CD14-positive monocyte (primary cell): ENCODE measurements around the gene C12orf75. TPM values are rescaled to one million over a fixed set of nuclear protein-coding genes. Genes with fewer than 3 reads are reported as not detected.

Experiments
- DNase-seq, 3 donors: peaks; one replicate each; pipeline ENCODE4 v3.0.0-alpha.2; 2011 to 2022
- H2AFZ ChIP-seq: 2 replicates; pipeline ENCODE4 v1.6.0; 2012; ENCODE audit warnings: mild to moderate bottlenecking, low read depth, low read length, inconsistent platforms; ENCODE audit not compliant: insufficient read depth, poor library complexity, severe bottlenecking
- H3K27ac ChIP-seq, 2 donors: 1 replicate in 1 of 2; 2 replicates in 1 of 2; pipeline ENCODE4 v1.5.1; 2012 to 2013; ENCODE audit warnings: low read length in 2 of 2, control low read depth in 1 of 2, inconsistent platforms in 1 of 2, low read depth in 1 of 2, mild to moderate bottlenecking in 1 of 2
- H3K27me3 ChIP-seq, 2 donors: one replicate each; pipeline versions ENCODE4 v1.6.0 to v1.6.1; 2011 to 2013; ENCODE audit warnings: low read length in 2 of 2; ENCODE audit not compliant: control insufficient read depth in 2 of 2, insufficient read depth in 2 of 2
- H3K36me3 ChIP-seq, 2 donors: replicated peaks in 1 of 2; 1 replicate in 1 of 2; 2 replicates in 1 of 2; pipeline versions ENCODE4 v1.5.1 to v1.6.1; 2012 to 2013; ENCODE audit warnings: low read length in 2 of 2, control low read depth in 1 of 2, inconsistent platforms in 1 of 2, mild to moderate bottlenecking in 1 of 2; ENCODE audit not compliant: insufficient read depth in 2 of 2, control insufficient read depth in 1 of 2
- H3K4me1 ChIP-seq, 2 donors: 1 replicate in 1 of 2; 2 replicates in 1 of 2; pipeline versions ENCODE4 v1.5.1 to v1.6.1; 2012 to 2013; ENCODE audit warnings: low read length in 2 of 2, control low read depth in 1 of 2, inconsistent platforms in 1 of 2, mild to moderate bottlenecking in 1 of 2, moderate library complexity in 1 of 2; ENCODE audit not compliant: insufficient read depth in 2 of 2, control insufficient read depth in 1 of 2
- H3K4me2 ChIP-seq: replicated peaks from 2 replicates; pipeline ENCODE3; 2012; ENCODE audit warnings: low read length, moderate library complexity, mild to moderate bottlenecking; ENCODE audit not compliant: poor library complexity, severe bottlenecking; ENCODE audit errors: extremely low read depth
- H3K4me3 ChIP-seq, 3 experiments: fragments of 200-600 bp in 1 of 3; sonication (generic) in 1 of 3; replicated peaks in 1 of 3; 1 replicate in 2 of 3; 2 replicates in 1 of 3; pipeline ENCODE4 v1.5.1; 2011 to 2013; ENCODE audit warnings: low read length in 3 of 3, mild to moderate bottlenecking in 3 of 3, control low read depth in 2 of 3, low read depth in 2 of 3, inconsistent platforms in 1 of 3, moderate library complexity in 1 of 3
- H3K79me2 ChIP-seq: 2 replicates; pipeline ENCODE4 v1.6.0; 2012; ENCODE audit warnings: mild to moderate bottlenecking, control low read depth, inconsistent platforms, low read length, moderate library complexity; ENCODE audit not compliant: insufficient read depth
- H3K9ac ChIP-seq: 2 replicates; pipeline ENCODE4 v1.6.0; 2017; ENCODE audit warnings: low read length, mild to moderate bottlenecking; ENCODE audit not compliant: insufficient read depth, poor library complexity, severe bottlenecking
- H3K9me3 ChIP-seq, 2 donors: replicated peaks in 1 of 2; 1 replicate in 1 of 2; 2 replicates in 1 of 2; pipeline versions ENCODE4 v1.5.1 to v1.6.1; 2012 to 2013; ENCODE audit warnings: low read length in 2 of 2, control low read depth in 1 of 2; ENCODE audit not compliant: control insufficient read depth in 1 of 2, insufficient read depth in 1 of 2
- H4K20me1 ChIP-seq: 2 replicates; pipeline ENCODE4 v1.6.0; 2012; ENCODE audit warnings: mild to moderate bottlenecking, low read length, control low read depth, moderate library complexity; ENCODE audit not compliant: insufficient read depth
- H3K27ac Mint-ChIP-seq, 7 donors: one replicate each; pipeline ENCODE4 v1.8.0; 2020; ENCODE audit warnings: mild to moderate bottlenecking in 7 of 7, mixed read lengths in 7 of 7, moderate library complexity in 6 of 7, inconsistent platforms in 2 of 7
- H3K27me3 Mint-ChIP-seq, 3 donors: one replicate each; pipeline ENCODE4 v1.8.0; 2021 to 2022; ENCODE audit warnings: low read depth in 3 of 3, mild to moderate bottlenecking in 3 of 3, mixed read lengths in 3 of 3, moderate library complexity in 3 of 3, inconsistent platforms in 1 of 3
- H3K36me3 Mint-ChIP-seq, 2 donors: one replicate each; pipeline ENCODE4 v1.8.0; 2020; ENCODE audit warnings: mixed read lengths in 2 of 2, inconsistent platforms in 1 of 2, mild to moderate bottlenecking in 1 of 2
- H3K4me1 Mint-ChIP-seq: one replicate; pipeline ENCODE4 v1.8.0; 2020; ENCODE audit warnings: mild to moderate bottlenecking, mixed read lengths
- H3K4me3 Mint-ChIP-seq, 2 donors: one replicate each; pipeline ENCODE4 v1.8.0; 2020; ENCODE audit warnings: mild to moderate bottlenecking in 2 of 2, mixed read lengths in 2 of 2, moderate library complexity in 1 of 2
- H3K9me3 Mint-ChIP-seq, 7 donors: one replicate each; pipeline ENCODE4 v1.8.0; 2020 to 2022; ENCODE audit warnings: mixed read lengths in 7 of 7, mild to moderate bottlenecking in 6 of 7, moderate library complexity in 6 of 7, inconsistent platforms in 2 of 7
- CTCF ChIP-seq: fragments of 200-600 bp; IDR thresholded peaks from one replicate; pipeline ENCODE4 v1.8.0; 2022; ENCODE audit warnings: antibody characterized with exemption, mild to moderate bottlenecking
- WGBS: methylation state at CpG from one replicate; pipeline ENCODE4 v1.1.5; 2013; ENCODE audit warnings: missing lambda C conversion rate; ENCODE audit not compliant: insufficient coverage; 5-methylcytosine and 5-hydroxymethylcytosine counted together
- intact Hi-C, 2 donors: fragments of 100-400 bp; cut with micrococcal nuclease; formaldehyde crosslinking; loops; one replicate each; pipeline versions ENCODE4 v1.15.0 to v1.15.1; 2023
- polyA plus RNA-seq, 3 donors: library from polyadenylated mRNA; depleted of rRNA in 1 of 3; unstranded in 2 of 3; stranded (reverse) in 1 of 3; fragments of 300-500 nt in 2 of 3; fragments of >200 nt in 1 of 3; fragmentation: Illumina TruSeq in 2 of 3; gene quantifications; 1 replicate in 2 of 3; 2 replicates in 1 of 3; pipeline ENCODE4 v1.2.3, GENCODE V29; 2012 to 2021

C12orf75 gene
- polyA plus RNA-seq, 3 donors, result 0.45 to 0.73 (median 0.73) TPM

DNA sequence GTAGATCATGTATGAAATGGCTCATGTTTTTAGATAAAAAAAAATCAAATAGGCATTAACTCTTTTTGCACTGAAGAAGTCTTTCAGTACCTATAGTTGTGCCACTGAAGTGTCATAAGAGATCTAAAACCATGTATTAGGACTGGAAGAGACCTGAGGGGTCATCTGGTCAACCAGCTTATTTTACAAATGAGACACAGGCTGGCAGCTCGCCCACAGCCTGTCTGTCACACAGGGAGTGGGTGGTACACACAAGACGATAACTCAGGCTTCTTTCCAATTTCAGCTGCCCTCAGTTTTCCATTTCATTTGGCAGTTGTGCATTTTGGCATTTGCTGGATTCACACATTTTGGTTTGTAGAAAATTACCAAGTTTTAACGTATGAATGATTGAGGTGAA lies 34.7 kb downstream of the C12orf75 start:
- H3K4me2 ChIP-seq, result no peak overlapping the region
- no peak overlapping the region for H3K27ac ChIP-seq
- no peaks in the 10 kb centered on the region for H3K79me2 ChIP-seq
- no peak overlapping the region for H3K9ac ChIP-seq
- TF ChIP-seq CTCF, result no peak
- H4K20me1 ChIP-seq, result no peaks in the 10 kb centered on the region
- H3K4me3 Mint-ChIP-seq, result no peak overlapping the region
- no peaks in the 10 kb centered on the region for H3K9me3 Mint-ChIP-seq
- H3K27me3 Mint-ChIP-seq, result peaks cover 0 to 4% (median 2%) of the 10 kb centered on the region in 3 donors
- no peaks in the 10 kb centered on the region for H3K36me3 ChIP-seq
- no peaks in the 10 kb centered on the region for H3K27me3 ChIP-seq
- H2AFZ ChIP-seq, result no peak overlapping the region
- no peak overlapping the region for H3K27ac Mint-ChIP-seq
- intact Hi-C loops, result no loop called here
- no peaks in the 10 kb centered on the region for H3K9me3 ChIP-seq
- H3K36me3 Mint-ChIP-seq, result no peaks in the 10 kb centered on the region
- no peak overlapping the region for H3K4me3 ChIP-seq
- WGBS, result 100% methylated on average over 1 of the region's 3 CpGs
- DNase-seq, result no peak
- H3K4me1 Mint-ChIP-seq, result no peaks in the 10 kb centered on the region
- H3K4me1 ChIP-seq, result no peaks in the 10 kb centered on the region

GRCh38 chr12:105368047-105368646 lies 37.7 kb downstream of the C12orf75 start:
- Mint-ChIP-seq H3K27ac (no peak overlapping the region), H3K27me3 (peaks cover 0 to 2% (median 2%) of the 10 kb centered on the region in 3 donors)
- intact Hi-C loops, result no loop called here

More at GRCh38 chr12:105368047-105368646, 37.7 kb downstream of the C12orf75 start:
- Histone ChIP-seq H3K27ac (no peak overlapping the region), H3K4me3 (no peak overlapping the region), H3K79me2 (no peaks in the 10 kb centered on the region), H3K36me3 (no peaks in the 10 kb centered on the region), H3K4me2 (no peak overlapping the region), H3K4me1 (no peaks in the 10 kb centered on the region), H3K9me3 (no peaks in the 10 kb centered on the region), H3K27me3 (no peaks in the 10 kb centered on the region), H3K9ac (no peak overlapping the region), H2AFZ (no peak overlapping the region), H4K20me1 (no peaks in the 10 kb centered on the region)
- Mint-ChIP-seq H3K9me3 (no peaks in the 10 kb centered on the region), H3K36me3 (no peaks in the 10 kb centered on the region), H3K4me1 (no peaks in the 10 kb centered on the region), H3K4me3 (no peak overlapping the region)
- TF ChIP-seq CTCF, result no peak
- no CpG with 5 or more reads among the region's 6 CpGs for WGBS
- DNase-seq, result no peak
